Measurements from ENCODE around the gene RIN3.
"Not testable (repeated sequence)": the region's sequence is repeated elsewhere in the genome, so short reads cannot be mapped to it uniquely, and the experiment has no call there.

RIN3 gene

DNA sequence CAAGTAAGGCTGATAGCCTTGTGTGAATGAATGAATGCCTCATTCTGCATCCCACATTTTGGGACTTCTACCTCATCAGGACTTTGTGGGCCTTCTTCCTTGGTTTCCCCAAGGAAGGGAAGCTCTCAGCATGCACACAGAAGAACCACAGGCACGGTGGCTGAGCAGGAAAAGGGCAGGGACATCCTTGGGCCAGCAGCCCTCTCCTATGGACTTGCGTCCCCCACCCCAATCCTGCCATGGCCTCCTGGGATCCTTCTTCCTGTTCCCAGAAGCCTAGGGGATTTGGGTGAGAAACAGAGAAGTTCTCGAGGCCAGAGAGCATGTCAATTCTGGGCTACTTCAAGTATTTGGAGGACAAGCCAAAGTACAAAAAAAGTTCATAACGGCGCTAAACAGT lies 165.2 kb downstream of the RIN3 start:
- DNase-seq, result no peak

DNA sequence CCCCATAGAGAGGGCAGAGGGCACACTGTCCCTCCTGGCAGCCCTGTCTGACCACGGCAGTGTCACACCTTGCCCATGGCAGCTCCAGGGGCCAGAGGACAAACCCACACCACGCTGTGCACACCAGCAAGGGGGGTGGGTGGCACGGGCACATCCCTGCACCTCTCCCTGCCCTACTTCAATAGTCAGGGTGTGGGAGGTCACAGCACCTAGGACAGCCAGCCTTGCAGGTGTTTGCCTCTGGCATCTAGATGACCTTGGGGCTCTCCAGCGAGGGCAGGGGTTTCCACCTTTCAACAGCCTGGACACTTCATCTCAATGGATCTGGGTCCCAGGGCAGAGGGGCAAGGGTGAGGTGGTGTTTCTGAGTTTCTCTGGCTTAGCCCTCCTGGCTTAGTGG lies 165.7 kb downstream of the RIN3 start:
- no peak for DNase-seq

DNA sequence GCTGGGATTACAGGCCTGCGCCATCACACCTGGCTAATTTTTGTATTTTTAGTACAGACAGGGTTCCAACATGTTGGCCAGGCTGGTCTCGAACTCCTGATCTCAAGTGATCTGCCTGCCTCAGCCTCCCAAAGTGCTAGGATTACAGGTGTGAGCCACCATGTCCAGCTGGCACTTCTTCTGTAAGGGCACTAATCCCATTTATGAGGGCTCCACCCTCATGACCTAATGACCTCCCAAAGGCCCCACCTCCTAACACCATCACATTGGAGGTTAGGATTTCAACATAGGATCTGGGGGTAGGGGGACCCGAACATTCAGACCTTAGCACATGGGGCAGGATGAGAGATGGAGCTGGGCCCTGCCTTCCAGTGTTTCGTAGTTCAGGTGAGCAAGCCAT lies 166.7 kb downstream of the RIN3 start:
- not testable (repeated sequence) for DNase-seq

DNA sequence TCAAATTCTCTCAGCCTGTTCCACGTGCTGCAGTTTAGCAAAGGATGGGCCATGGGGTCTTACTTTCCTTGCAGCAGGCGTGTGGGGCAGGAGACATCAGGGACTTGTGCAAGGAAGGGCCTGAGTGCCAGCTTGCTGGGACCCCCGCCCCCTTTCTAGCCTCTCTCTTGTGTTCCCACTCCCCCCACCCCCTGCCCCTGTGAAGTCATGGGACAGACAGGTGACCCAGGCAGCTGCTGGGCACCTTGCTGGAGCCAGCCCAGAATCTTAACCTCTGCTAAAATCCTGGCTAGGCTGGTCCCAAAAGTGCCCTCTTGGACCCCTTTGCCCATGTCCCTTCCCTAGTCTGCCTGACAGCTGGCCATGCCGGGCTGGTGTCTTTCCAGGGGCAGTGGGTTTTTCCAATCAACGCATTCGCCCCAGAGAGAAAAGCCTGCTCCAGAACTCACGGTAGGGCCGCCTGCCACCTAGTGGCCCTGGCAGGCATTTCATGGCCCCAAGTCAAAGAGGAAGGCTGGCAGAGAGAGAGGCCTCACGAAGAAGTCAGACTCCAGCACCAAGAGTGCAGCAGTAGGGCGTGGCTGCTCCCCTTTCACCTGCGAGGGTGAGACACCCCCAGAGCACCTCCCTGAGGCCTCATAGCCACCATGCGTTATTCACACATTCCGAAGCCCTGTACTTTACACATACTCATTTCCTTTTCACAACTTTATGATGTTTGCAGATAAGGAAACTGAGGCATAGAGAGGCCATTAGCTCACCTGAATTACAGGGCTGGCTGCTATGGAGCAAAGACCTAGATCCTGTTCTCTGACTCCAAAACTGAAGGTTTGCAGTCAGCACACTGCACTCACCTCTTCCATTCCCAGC lies 167.4 kb downstream of the RIN3 start:
- no peak for DNase-seq

DNA sequence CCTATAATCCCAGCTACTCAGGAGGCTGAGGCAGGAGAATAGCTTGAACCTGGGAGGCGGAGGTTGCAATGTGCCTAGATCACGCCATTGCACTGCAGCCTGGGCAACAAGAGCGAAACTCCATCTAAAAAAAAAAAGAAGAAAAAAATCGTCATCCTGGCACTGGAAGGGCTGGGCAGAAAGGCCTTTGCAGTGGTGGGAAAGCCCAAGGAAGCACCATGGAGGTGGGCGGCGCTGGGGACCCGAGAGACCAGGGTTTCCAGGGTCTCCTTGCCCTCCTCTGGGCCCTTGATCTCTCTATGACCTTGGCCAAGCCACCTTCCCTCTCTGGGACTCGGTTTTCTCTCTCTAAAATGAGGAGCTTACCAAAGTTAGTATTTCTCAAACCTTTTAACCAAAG lies 169.5 kb downstream of the RIN3 start:
- no peak for DNase-seq

DNA sequence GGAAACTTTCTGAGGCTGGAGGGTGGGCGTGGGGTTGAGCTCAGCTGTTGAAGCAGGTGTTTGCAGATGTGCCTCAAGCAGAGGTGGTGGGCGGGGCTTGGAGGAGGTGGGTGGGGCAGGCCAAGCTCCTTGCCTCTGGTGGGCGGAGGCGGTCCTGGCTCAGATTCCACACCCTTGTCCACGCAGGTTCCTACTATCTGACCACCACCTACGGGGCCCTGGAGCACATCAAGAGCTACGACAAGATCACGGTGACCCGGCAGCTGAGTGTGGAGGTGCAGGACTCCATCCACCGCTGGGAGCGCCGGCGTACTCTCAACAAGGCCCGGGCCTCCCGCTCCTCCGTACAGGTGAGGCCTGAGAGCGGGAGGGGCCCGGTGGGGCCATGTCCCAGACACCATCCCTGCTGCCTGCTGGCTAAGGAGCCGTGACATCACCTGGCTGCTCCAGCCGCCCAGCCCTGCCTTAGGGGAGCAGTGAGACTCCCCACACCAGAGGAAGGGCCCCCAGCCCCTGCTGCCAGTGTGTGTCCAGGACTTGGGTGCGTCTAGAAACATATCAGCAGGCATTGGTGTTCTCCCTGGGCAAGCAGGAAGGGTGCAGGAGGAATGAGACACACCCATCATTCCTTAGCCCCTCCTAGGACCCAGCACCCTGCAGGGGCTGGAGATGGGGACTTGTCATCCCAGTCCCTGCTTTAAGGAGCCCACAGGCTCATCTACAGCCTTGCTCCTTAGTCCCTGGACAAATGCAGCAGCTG lies 171.4 kb downstream of the RIN3 start:
- DNase-seq, result no peak

DNA sequence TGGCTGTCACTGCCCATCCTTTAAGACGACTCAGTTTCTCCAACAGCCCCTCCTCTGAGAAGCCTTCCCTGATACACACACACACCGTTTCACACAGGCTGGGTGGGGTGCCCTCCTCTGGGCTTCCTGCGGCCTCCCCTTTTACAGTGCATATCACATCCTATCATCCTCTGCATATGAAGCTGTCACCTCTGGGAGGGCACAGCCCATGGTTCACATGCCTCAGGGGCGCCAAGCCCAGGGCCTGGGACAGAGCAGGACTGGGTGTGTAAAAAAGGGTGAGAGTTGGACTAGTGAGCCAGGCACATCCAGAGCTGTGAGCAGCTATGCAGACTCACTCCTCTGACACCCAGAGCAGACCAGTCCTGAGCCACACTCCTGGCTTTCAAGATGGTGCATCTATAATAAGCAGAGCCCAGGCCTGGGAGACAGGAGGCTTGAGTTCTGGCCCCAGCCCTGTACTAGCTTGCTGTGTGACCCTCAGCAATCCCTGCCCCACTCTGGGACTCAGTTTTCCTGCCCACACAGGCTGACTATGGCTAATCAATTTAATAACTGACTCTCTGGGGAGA lies 172.3 kb downstream of the RIN3 start:
- DNase-seq, result no peak

DNA sequence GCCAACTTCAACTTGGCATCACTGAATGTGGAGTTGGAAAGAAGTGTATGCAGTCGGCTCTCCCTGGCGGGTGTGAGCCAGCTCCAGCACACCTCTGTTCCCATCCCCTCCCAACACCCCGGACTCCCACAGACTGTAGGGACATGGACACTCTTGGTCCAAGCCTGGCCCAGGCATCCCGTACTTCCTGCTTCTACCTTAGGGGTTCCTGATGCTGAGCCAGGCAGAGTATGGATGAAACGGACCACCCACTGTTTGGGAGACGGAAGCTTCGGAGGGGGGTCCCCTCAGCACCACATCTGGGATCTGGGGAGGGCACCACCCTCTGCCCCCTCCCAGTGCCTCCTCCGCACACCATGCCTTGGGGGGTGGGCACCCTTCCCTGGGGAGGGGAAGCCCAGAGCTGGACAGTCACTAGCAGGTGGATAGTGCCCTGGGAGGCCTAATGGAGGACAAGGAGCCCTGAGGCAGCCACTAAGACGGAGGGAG lies 172.9 kb downstream of the RIN3 start:
- DNase-seq, result no peak

DNA sequence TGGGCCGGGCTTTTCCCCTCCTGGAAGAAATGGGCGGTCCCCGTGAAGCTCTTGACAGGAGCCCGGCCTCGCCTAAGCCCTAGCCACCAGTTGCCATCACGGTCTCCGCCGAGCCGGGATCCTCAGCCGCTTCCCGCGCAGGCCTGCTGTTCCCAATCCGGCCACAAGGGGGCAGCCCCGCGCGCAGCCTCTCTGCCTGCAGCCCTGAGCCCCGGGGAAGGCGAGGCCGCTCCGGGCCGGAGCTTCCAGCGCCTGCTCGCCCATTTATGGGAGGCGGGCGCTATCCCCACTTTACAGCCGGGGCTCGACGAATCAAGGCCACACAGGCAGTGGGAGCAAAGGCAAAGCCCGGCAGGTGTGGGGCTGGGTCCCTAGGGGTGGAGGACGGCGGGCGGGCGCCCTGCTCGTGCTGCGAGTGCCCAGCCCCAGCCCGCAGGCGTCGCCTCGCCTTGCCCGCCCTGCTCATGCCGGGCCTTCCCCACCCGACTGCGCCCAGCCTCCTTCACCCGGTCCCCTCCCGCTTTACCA lies 173.4 kb downstream of the RIN3 start:
- peak; percentile 63 for DNase-seq

DNA sequence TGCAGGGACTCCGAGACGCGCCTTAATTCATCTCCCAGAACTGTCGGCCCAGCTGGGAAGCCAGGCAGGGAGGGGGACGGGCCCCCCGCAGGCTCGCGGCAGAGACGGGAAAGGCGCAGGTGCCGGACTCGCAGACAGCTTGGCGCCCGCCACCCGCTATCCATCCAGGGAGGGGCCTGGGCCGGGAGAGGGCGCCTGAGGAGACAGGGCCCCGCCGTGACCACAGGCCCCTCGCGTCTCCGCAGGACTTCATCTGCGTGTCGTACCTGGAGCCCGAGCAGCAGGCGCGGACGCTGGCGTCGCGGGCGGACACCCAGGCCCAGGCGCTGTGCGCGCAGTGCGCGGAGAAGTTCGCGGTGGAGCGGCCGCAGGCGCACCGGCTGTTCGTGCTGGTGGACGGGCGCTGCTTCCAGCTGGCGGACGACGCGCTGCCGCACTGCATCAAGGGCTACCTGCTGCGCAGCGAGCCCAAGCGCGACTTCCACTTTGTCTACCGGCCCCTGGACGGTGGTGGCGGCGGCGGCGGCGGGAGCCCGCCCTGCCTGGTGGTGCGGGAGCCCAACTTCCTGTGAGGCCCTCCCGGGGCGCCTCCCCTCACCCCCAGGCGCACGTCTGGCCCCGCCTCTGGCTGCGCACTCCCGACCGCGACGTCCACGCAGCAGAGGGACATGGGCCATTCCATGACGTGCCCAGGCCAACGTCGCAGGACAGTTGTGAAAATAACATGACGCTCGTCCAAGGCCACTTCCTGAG lies 174.3 kb downstream of the RIN3 start:
- DNase-seq, result peak; percentile 74

DNA sequence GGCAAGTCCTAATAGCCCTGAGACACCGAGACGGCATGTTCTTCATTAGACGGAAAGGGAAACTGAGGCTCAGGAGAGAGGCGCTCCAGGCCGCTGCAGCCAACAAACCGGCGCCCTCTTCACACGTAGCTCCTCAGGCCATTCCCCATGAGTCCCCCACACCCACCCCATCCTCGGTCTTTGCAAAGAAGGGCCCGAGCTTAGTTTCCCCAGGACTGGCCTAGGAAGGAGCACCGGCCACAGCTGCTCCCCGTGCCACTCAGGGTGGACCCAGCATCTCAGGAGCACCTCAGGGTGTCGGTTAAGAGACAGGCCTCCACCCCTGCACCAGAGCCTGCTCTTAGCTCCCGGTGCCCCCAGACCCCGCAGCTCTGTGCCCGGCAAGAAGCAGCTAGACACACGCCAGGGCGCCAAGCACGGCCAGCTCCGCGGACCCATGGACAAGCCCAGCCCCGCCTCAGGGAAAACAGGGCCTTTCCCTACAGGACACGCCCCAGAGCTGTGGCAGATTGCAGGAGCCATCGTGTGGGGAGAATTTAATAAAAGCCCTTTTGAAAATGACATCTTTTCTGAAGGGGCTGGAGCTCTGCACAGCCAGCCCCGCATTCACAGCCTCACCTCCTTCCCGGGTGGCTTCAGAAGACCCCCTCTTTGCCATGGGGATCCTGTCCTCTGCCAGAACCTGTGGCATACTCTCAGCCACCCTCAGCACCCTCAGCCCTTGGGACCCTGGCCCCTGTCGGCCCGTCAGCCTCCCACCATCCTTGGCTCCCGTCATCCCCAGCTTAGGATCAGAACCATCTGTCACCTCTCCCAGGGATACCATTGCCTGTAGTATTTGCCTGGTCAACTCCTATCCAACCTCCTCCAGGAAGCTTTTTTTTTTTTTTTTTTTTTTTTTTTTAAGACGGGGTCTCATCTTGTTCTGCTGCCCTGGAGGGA lies 175.1 kb downstream of the RIN3 start:
- peak; percentile 19 for DNase-seq

DNA sequence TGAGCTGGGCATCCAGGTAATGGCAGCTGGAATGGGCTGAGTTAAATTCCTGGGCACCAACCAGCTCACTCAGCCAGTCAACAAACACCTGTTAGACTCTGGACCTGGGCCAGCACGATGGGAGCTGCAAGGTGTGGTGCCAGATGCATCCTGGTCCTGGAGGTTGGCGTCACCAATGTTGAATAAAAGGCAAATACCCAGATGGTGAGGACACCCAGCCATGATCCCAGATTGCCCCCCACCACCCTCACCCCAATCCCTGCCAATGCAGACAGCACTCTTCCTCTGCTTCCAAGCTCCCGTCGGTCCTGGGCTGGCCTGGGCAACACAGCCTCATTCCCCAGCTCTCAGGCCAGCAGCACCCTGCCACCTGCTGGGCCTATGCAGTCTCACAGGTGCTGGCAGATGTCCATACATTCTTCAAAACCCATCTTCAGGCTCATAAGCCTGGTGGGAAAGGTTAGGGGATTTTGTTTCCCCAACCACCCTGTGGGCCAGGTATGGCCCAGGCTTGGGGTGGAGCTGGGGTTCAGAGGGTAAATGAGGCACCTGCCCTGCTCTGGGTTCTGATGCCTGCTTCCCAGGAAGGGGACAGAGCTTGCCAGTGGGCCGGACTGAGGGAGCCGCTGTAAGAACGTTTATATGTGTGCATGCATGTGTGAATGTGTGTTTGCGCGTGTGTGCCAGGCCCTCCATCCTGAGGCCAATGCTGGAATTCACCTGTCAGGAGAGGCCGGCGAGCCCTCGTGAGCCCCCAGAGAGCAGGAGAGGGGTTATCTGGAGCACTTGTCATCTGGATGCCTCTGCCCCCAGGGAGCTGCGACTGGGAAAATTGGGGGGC lies 176.8 kb downstream of the RIN3 start:
- DNase-seq, result peak; percentile 61

DNA sequence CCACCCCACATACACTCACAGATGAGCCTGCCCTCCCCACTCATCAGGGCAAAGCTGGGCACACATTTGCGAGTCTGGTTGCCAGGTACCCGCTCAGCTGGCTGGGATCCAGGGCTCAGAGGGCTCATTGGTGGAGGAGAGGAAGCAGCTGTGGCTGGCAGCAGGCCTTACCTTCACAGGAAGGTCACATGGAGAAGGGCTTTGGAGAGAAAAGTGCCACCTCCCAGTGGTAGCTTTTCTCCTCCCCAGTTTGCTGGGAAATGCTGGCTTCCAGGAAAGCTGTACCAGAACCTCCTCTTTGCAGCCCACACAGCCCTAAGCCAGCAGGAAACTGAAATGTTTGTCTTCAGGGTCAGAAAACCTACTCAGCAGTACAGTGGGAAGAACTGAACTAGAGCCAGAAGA lies 179.2 kb downstream of the RIN3 start:
- peak; percentile 95 for DNase-seq

DNA sequence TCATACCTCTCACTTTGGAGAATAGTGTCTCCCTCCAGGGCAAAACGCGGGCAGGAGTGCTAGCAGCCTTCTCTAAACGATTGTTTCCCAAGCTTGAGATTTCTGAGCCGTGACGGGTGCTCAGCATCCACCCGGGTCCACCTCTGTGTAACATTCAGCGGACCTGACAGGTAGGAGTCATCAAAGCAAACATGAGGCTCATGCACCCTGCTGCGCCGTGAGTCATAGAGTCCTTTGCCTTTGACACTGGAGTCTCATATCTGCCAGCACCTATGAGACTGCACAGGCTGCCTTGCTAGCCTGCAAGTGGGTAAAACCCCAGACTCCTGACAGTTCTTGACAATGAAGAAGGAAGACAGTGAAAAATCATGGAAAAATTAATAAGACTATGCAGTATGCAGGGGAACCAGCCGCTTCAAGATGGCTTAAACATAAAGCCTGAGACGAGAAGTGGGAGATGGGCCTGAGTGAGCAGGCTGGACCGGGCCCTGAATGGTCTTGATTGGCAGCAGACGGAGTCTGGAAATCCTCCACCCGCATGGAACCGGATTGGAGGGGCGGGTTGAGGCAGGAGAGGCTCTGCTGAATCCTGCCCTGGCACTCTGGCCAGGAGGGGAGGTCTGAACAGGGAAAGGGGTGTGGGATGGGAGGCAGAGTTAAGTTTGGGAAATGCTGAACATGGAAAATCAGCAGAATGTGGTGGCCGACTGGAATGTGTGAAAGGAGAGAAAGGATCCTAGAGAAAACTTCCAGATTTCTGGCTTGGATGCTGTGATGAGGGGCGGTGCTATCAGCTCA lies 180.6 kb downstream of the RIN3 start:
- DNase-seq, result peak; percentile 68

DNA sequence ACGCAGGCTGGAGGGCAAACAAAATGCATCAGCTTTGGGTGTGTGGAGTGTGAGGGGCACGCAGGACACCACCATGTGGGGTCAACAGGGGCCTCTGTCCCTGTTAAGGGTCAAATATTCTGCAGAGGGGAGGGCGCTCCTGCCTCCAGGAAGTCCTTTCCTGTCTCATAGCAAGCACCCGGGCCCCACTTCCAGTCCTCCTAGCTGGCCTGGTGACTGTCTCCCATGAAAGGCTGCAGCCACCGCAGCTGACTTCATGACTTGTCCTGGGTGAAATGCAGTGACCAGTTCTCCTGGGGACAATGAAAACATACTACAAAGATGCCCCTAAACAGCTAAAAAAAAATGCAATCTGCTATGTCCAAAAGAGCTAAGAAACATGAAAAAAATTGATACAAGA lies 181.2 kb downstream of the RIN3 start:
- DNase-seq, result no peak

DNA sequence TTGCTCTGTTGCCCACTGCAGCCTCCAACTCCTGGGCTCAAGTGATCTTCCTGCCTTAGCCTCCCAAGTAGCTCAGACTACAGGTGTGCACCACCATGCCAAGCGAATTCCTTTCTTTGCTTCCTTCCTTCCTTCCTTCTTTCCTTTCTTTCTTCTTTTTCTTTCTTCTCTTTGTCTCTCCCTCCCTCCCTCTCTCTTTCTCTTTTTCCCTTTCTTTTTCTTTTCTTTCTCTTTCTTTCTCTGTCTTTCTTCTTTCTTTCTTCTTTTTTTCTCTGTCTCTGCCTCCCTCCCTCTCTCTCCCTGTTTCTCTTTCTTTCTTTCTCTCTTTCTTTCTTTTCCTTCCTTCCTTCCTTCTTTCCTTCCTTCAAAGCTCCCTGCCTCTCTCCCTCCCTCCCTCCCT lies 182.0 kb downstream of the RIN3 start:
- DNase-seq, result no peak

DNA sequence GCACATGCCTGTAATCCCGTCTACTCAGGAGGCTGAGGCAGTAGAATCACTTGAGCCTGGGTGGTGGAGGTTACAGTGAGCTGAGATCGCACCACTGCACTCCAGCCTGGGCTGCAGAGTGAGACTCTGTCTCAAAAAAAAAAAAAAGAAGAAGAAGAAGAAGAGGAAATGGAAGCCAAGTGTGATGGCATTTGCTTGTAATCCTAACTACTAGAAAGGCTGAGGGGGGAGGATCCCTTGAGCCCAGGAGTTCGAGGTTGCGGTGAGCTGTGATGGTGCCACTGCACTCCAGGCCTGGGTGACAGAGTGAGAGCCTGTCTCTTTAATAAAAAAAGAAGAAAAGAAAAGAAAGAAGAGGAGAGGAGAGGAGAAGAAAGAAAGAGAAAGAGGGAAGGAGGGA lies 182.8 kb downstream of the RIN3 start:
- DNase-seq, result no peak

DNA sequence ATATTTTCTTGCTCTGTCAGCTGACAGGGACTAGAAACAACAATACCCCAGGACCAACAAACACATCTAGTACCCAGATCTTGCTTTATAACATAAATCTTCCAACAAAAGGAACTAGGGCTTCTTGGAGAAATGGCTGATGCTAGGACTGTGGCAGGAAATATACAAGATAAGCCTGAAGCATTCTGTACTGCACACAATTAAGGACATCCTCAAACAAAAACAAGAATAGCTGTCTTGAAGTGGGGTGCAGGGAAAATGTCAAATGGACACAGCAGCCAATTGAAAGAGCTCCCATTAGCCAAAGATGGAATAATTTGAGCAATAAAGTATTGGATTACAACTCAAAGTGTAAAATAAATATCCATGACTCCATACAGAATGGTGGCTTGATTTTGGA lies 184.8 kb downstream of the RIN3 start:
- no peak for DNase-seq

DNA sequence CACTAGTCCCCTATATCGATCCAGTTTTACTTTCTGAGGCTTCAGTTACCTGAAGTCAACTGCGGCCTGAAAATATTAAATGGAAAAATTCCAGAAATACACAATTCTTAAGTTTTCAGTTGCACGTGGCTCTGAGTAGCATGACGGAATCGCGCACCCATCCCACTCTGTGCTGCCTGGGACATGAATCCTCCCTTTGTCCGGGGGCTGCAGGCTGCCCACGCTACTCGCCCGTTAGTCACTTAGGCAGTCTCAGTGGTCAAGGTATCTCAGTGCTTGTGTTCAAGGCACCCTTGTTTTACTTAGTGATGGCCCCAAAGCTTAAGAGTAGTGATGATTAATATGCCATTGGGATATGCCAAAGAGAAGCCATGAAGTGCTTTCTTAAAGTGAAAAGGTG lies 188.2 kb downstream of the RIN3 start:
- no peak for DNase-seq

DNA sequence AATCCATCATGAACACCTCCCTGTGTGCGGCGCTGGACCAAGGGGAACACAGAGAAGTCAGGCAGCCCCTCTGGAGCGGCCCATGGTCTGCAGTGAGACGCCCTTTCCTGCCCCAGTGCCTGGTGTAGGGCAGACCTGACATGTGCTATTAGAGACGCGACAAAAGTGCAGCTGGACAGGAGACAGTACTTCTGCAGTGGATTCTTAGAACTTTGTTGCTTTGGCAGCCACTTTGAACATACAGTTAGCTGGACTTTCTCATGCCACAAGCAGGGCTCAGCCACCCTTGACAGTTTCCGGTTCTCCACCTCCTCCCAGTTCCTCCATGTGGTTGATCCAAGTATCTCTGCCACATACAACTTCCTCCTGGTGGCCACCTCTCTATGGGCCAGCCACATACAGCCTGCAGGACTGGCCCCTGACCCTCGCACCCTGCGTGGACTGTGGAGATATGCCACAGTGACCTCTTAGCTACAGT lies 188.9 kb downstream of the RIN3 start:
- DNase-seq, result no peak

Data from DMS153 (cell line).